Fibroblast of mammary gland (primary cell): ENCODE results near the gene CCR5AS.
A peak's percentile ranks its signal among the peaks of the same experiment; 100 is the strongest.
"Not testable (repeated sequence)": the region's sequence is repeated elsewhere in the genome, so short reads cannot be mapped to it uniquely, and the experiment has no call there.

Experiments
- DNase-seq: peaks from one replicate; pipeline ENCODE4 v3.0.0-alpha.2; 2010; ENCODE audit warnings: low read depth
- H3K4me3 ChIP-seq: 2 replicates; pipeline ENCODE4 v1.5.1; 2011; ENCODE audit warnings: low read depth, mild to moderate bottlenecking, low read length, moderate library complexity; ENCODE audit not compliant: control insufficient read depth
- TF ChIP-seq, protein P1 (sequence below): conservative IDR thresholded peaks from 2 replicates; pipeline ENCODE4 v1.5.1; 2011; ENCODE audit warnings: low read depth, low read length, inconsistent platforms; ENCODE audit not compliant: control insufficient read depth, insufficient read depth

The CCR5AS gene

DNA sequence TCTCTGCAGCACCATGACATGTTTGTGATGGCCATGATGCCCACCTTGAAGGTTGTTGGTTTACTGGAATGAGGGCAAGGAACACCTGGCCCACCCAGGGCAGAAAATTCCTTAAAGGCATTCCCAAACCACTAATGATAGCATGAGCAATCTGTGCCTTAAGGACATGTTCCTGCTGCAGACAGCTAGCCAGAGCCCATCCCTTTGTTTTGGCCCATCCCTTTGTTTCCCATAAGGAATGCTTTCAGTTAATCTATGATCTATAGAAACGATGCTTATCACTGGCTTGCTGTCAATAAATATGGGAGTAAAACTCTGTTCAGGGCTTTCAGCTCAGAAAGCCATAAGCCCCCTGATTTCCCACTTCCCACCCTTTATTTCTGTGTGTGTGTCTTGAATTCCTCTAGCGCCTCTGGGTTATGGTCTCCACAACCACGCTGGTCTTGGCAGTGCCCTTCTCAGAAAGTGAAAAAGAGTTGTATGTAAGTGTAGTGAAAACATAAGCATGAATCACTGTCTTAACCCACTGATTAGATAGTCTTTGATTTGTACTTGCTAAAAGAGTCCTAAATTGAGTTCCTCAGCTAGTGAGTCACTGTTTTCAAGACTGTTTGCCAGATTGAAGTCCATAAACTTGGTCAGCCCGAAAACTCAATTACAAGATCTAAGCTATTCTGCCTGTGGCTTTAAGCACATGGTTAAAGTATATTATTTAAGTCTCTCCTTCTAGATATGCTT, 72.0 kb downstream of the CCR5AS start:
- no peak overlapping the region for H3K4me3 ChIP-seq
- TF ChIP-seq, protein P1, sequence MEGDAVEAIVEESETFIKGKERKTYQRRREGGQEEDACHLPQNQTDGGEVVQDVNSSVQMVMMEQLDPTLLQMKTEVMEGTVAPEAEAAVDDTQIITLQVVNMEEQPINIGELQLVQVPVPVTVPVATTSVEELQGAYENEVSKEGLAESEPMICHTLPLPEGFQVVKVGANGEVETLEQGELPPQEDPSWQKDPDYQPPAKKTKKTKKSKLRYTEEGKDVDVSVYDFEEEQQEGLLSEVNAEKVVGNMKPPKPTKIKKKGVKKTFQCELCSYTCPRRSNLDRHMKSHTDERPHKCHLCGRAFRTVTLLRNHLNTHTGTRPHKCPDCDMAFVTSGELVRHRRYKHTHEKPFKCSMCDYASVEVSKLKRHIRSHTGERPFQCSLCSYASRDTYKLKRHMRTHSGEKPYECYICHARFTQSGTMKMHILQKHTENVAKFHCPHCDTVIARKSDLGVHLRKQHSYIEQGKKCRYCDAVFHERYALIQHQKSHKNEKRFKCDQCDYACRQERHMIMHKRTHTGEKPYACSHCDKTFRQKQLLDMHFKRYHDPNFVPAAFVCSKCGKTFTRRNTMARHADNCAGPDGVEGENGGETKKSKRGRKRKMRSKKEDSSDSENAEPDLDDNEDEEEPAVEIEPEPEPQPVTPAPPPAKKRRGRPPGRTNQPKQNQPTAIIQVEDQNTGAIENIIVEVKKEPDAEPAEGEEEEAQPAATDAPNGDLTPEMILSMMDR = no peak
- DNase-seq = peak; percentile 58

DNA sequence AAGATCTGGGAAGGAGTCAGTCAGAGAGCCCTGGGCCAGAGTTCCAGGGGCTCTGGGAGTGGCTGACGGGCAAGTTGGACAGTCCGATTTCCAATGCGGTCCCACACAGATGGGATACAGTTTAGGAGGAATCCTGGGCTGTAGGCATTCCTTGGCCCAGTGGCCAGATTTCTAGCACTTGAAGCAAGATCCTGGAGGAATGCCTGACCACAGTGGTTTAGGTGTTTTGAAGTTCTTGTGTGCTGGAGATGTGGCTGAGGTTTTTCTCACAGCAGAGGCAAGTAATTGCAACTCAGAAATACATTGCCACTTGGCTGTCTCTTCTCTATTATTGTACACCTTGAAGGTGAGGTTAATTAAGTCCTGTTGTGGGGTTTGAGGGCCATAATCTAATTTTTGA, 76.2 kb downstream of the CCR5AS start:
- not testable (repeated sequence) for DNase-seq, H3K4me3 ChIP-seq

DNA sequence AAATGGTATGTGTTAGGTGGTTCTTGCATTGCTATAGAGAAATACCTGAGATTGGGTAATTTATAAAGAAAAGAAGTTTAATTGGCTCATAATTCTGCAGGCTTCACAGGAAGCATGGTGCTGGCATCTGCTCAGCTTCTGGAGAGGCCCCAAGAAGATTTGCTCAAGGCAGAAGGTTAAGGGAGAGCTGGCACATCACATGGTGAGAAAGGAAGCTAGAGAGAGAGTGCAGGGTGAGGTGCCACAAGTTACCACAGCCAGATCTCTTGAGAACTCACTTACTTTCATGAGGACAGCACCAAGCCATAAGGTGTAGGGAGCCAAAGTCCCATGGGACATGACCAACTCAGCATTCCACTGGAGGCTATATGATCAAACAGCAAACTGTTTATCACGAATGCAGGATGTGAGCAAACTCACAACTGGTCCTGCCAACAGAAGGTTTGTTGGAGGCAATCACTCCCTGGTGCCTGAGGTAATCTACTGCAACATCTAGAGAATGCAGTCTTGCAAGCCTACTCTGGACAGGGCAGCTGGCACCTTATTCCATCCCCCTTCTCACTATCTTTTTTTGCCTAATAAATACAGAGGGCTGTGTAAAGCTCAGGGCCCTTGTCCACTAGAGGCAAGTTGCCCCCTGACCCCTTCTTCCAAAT, 81.1 kb downstream of the CCR5AS start:
- TF ChIP-seq, protein P1 = no peak
- DNase-seq = no peak
- no peak overlapping the region for H3K4me3 ChIP-seq

DNA sequence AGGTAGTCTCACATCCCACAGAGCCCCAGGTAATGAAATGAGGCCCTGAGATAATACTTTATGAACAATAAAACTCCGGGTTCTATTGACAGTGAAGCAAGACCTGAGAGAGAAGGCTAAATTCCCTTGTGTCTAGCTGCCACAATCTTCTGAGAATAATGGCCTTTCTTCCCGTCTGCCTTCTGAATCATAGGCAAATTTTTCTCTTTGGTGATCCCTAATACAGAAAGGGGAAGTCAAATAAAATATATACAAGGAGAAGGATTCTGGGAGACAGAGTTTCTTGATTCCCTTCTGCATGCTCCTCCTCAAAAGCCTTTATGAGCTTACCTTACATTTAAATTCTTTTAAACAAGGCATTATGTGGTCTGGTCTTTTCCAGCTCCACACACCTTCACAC, 82.8 kb downstream of the CCR5AS start:
- no peak for DNase-seq
- TF ChIP-seq, protein P1 = no peak
- H3K4me3 ChIP-seq = no peak overlapping the region

DNA sequence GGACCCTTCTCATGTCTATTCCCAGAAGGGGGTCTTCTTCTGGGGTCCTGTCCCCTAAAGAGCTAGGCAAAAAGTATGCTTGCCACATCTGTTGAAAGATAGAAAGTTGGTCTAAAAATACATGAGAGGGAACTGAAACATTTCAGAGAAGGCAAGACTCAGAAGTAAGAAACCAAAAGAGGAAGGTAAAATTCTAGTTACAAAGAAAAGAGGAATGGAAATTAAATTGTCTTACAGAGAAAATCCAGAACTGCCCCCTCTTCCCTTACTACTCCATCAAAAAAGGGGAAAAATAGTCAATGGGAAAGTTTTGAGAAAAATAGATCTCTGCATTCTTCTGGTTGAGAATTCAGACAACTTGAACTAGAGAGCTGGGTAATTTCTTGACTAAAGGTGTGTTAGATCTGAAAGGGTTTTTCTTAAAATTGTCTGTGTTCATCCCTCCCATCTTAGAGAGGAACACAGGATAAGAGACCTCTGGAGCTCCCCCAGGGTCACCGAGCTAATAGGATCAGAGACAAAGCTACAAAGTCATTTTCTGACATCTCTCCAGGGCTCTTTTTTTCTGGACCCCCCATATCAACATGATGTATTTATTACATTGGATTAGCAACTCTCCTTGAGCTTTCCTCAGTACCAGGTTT, 85.3 kb downstream of the CCR5AS start:
- no peak overlapping the region for H3K4me3 ChIP-seq
- no peak for DNase-seq
- TF ChIP-seq, protein P1 = no peak

DNA sequence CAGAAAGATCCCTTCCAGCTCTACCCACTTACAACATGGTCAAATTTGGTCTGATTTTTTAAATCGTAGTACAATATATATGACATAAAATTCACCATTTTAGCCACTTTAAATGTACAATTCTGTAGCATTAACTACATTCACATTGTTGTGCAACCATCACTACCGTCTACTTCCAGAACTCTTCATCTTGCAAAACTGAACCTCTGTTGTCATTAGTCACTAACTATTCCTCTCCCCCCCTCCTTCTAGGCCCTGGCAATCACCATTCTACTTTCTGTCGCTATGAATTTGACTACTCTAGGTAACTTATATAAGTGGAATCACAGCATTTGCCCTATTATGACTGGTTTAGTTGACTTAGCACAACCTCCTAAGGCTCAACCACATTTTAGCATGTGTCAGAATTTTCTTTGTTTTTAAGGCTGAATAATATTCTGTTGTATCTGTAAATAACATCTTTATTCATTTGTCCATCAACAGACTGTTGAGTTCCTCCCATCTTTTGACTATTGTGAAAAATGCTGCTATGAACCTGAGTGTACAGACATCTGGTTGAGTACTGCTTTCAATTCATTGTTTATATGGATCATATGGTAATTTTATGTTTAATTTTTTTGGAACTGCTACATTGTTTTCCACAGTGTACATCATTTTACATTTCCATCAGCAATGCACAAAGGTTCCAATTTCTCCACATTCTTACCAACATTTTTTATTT, 88.5 kb downstream of the CCR5AS start:
- no peak overlapping the region for H3K4me3 ChIP-seq
- DNase-seq = no peak
- TF ChIP-seq, protein P1 = no peak
